Omental fat pad (tissue), 4 donors: ENCODE data around the gene NXNL1. TPM values are rescaled to one million over a fixed set of nuclear protein-coding genes. Genes with fewer than 3 reads are reported as not detected.
"Not testable (repeated sequence)": the region's sequence is repeated elsewhere in the genome, so short reads cannot be mapped to it uniquely, and the experiment has no call there.

Experiments used
- ATAC-seq: fragments of 150-250 bp; one replicate; pipeline ENCODE4 v1.9.1; 2016; ENCODE audit warnings: mild to moderate bottlenecking, moderate library complexity; ENCODE audit not compliant: low FRiP score
- DNase-seq: peaks from one replicate; pipeline ENCODE4 v3.0.0-alpha.2; 2019; ENCODE audit warnings: low spot score
- total RNA-seq, 4 donors: library from RNA; depleted of rRNA; stranded (reverse); fragments of >200 nt; gene quantifications; one replicate each; pipeline ENCODE4 v1.1.0, GENCODE V29; 2016
- TF ChIP-seq, protein P1 (sequence below), 3 donors: fragments of 450-650 bp; IDR thresholded peaks; one replicate each; pipeline ENCODE4 v1.5.1; 2016 to 2017; ENCODE audit warnings: antibody characterized with exemption in 3 of 3, mild to moderate bottlenecking in 3 of 3, moderate library complexity in 2 of 3

Gene NXNL1
- total RNA-seq, 4 donors from 2014 or later: not detected

DNA sequence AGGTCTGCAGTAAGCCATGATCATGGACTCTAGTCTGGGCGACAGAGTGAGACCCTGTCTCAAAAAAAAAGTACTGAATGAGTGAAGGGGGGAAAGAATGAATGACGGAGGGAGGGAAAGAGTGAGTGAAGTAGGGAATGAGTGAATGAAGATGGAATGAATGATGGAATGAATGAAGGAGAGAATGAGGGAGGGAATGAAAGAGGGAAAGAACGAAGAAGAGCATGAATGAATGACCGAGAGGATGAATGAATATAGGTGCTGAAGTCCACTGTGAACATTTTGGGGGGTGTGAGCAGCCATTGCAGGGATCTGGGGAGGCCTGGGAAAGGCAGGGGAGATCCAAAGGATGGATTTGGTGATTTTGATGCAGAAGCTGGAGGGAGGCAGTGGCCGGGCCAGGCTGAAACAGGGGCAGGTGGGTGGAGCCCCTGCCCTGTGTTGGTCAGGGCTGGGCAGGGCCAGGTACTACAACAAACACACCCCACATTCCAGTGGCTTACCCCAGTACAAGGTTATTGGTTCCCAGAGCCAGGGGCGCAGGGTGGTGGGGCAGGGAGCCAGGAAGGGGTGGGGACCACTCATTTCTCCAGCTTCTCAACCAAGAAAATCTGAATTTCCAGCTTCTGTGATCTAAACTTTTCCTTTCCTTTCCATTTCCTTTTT, 23.9 kb upstream of the NXNL1 start:
- TF ChIP-seq, protein P1, sequence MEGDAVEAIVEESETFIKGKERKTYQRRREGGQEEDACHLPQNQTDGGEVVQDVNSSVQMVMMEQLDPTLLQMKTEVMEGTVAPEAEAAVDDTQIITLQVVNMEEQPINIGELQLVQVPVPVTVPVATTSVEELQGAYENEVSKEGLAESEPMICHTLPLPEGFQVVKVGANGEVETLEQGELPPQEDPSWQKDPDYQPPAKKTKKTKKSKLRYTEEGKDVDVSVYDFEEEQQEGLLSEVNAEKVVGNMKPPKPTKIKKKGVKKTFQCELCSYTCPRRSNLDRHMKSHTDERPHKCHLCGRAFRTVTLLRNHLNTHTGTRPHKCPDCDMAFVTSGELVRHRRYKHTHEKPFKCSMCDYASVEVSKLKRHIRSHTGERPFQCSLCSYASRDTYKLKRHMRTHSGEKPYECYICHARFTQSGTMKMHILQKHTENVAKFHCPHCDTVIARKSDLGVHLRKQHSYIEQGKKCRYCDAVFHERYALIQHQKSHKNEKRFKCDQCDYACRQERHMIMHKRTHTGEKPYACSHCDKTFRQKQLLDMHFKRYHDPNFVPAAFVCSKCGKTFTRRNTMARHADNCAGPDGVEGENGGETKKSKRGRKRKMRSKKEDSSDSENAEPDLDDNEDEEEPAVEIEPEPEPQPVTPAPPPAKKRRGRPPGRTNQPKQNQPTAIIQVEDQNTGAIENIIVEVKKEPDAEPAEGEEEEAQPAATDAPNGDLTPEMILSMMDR (IDR thresholded peaks at IDR 0.05): no peak
- ATAC-seq (no peak), DNase-seq (no peak)

GRCh38 chr19:17483605-17484002, 22.9 kb upstream of the NXNL1 start:
- TF ChIP-seq, protein P1 (IDR thresholded peaks at IDR 0.05): no peak
- no peak for ATAC-seq
- no peak for DNase-seq

DNA sequence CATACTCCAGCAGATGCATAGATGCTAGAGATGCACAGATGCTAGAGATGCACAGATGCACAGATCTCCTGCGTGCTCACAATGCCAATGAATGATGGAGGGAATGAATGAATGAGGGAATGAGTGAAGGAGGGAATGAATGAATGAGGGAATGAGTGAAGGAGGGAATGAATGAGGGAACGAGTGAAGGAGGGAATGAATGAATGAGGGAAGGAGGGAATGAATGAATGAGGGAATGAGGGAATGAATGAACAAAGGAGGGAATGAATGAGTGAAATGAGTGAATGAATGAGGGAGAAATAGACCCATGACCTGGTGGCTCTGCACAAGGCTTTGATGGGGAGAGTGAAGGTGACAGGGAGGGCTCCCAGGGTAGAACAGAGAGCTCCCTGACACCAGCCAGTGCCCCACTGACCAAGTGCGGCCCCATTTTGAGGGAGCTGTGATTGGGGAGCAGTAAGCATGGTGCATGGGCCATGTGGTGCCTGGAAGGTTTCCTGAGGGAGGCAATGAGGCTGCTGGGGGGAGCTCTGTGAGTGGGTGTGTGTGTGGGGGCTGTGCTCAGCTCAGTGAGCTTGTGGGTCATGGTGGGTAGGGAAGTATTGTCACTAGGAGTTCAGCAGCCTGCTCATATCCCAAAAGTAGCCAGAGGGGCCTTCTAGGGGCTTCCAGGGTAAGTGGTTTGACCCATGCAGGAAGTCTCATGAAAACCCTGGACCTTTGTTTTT, 22.3 kb upstream of the NXNL1 start:
- TF ChIP-seq, protein P1 (IDR thresholded peaks at IDR 0.05): no peak
- ATAC-seq (no peak), DNase-seq (no peak)

DNA sequence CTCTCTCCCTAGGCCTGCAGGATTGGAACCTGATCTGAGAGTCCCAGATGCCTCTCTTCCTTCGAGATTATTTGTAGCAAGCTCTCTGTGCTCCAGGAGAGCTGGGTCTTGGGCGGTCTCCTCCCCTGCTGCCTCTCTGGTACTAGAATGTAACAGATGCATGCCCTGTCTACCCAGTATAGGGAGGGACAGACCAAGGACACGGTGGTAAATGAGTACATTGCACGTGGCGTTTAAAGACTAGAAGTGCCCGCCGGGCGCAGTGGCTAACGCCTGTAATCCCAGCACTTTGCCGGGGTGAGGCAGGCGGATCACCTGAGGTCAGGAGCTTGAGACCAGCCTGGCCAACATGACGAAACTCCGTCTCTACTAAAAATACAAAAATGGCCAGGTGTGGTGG, 21.3 kb upstream of the NXNL1 start:
- peak; percentile 27 for ATAC-seq
- TF ChIP-seq, protein P1 (IDR thresholded peaks at IDR 0.05): no peak

GRCh38 chr19:17479325-17479791, 18.6 kb upstream of the NXNL1 start:
- TF ChIP-seq, protein P1 (IDR thresholded peaks at IDR 0.05): no peak
- DNase-seq (no peak), ATAC-seq (no peak)

More for the DNA sequence above, 21.3 kb upstream of the NXNL1 start:
- no peak for DNase-seq

DNA sequence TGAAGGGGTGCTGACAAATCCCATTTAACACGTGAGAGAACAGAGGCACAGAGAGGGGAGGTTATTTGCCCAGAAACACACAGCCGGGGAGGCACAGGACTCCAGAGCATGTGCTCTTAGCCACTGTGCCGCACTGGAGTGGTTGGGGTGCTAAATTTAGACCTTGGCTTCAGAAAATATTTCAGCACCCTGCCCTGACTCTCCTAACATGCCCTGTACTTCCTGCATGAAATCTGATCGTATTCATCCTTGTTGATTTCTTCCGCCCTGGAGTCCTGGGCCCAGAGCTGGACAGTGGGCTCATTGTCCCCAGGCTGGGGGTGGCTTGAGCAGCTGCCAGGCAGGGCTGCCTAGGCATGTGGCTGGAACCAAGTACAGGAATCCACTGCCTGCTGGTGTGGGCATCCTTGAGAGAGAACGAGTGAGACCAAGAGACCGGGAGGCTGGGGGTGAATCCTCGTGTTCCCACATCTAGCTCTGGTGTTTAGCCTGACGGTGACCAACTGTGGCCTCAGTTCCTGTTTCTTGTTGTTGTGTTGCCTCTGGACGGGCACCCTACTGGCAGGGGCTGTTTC, 14.9 kb upstream of the NXNL1 start:
- DNase-seq (no peak), ATAC-seq (no peak)
- TF ChIP-seq, protein P1 (IDR thresholded peaks at IDR 0.05): no peak

- not testable (repeated sequence) for ATAC-seq, DNase-seq
Observed at GRCh38 chr19:17475011-17475540, 14.3 kb upstream of the NXNL1 start.
